Right lobe of liver (tissue), 4 donors: ENCODE measurements around the gene OBSL1.

Experiments
- POLR2A ChIP-seq: fragments of 450-650 bp; IDR thresholded peaks from one replicate; pipeline ENCODE4 v1.6.1; 2017; ENCODE audit warnings: antibody characterized with exemption, mild to moderate bottlenecking
- TF ChIP-seq, protein P1 (sequence below), 4 donors: fragments of 200-600 bp in 3 of 4; fragments of 450-650 bp in 1 of 4; IDR thresholded peaks; one replicate each; pipeline versions ENCODE4 v1.5.1 to v1.8.0; 2016 to 2022; ENCODE audit warnings: antibody characterized with exemption in 4 of 4, mild to moderate bottlenecking in 2 of 4
- donor health status: DM: no; HTN: no; CAD: no.
- donor health status: DM: no; HTN: no; CAD: no.
- donor health status: DM: no; HTN: yes; CAD: no.

DNA sequence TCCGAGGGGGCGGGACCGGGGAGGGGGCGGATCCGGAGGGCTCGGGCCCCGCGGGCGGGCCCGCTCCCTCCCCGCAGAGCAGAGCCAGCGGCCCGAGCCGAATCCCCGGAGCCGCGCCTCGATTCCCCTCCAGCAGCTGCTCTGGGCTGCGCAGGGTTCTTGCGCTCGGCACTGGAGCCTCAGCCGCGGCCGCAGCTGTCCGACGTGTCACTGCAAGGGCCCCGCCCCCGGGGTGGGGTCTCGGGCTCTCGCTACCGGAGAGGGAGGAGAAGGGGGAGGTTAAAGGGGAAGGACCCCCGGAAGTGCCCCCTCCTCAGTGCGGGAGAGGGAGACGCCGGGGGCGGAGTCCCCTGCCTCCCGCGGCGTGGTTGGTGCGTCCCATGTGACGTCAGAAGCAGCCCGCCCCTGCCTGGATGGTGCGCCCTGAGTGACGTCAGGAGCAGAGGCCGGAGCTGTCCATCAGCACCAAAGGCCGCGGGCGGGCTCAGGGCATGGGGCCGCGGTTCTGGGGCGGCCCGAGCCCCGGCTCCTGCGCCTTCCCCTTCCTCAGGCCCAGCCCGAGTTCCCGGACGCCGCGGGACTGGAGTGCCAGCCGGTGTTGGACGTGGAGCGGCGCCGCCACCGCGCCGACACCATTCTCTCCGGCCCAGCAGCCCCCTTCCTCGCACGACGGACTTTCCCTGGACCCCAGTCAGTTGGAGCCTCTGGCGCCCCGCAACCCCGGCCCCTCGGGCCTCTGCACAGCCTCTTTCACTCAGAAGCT is 27.6 kb downstream of the OBSL1 start, which contains the start of the genes CHPF and TMEM198:
- TF ChIP-seq, protein P1, sequence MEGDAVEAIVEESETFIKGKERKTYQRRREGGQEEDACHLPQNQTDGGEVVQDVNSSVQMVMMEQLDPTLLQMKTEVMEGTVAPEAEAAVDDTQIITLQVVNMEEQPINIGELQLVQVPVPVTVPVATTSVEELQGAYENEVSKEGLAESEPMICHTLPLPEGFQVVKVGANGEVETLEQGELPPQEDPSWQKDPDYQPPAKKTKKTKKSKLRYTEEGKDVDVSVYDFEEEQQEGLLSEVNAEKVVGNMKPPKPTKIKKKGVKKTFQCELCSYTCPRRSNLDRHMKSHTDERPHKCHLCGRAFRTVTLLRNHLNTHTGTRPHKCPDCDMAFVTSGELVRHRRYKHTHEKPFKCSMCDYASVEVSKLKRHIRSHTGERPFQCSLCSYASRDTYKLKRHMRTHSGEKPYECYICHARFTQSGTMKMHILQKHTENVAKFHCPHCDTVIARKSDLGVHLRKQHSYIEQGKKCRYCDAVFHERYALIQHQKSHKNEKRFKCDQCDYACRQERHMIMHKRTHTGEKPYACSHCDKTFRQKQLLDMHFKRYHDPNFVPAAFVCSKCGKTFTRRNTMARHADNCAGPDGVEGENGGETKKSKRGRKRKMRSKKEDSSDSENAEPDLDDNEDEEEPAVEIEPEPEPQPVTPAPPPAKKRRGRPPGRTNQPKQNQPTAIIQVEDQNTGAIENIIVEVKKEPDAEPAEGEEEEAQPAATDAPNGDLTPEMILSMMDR (IDR thresholded peaks at IDR 0.05) = no peak
- TF ChIP-seq POLR2A = peak; percentile 72
